Stimulated activated CD8-positive, alpha-beta memory T cell treated with anti-CD3 and anti-CD28 coated beads, Interleukin-2, amount 100 ng/mL, for 1 hour (primary cell): ENCODE data around the gene ASB18.

Experiments used
- DNase-seq, 2 donors: peaks; one replicate each; pipeline ENCODE4 v3.0.0-alpha.2; 2020; ENCODE audit warnings: low read depth in 2 of 2

The ASB18 gene

GRCh38 chr2:236173729-236174607 is 90.2 kb downstream of the ASB18 start:
- DNase-seq: no peak

- no peak for DNase-seq
Measured at GRCh38 chr2:236173036-236173728, 91.0 kb downstream of the ASB18 start.

GRCh38 chr2:236172255-236173035 is 91.8 kb downstream of the ASB18 start:
- DNase-seq: no peak

GRCh38 chr2:236171680-236172254 is 92.4 kb downstream of the ASB18 start:
- no peak for DNase-seq

- DNase-seq: no peak
Measured at GRCh38 chr2:236171181-236171679, 93.0 kb downstream of the ASB18 start.

GRCh38 chr2:236170590-236171165 is 93.5 kb downstream of the ASB18 start:
- no peak for DNase-seq

- no peak for DNase-seq
Measured at GRCh38 chr2:236169741-236170589, 94.2 kb downstream of the ASB18 start.

GRCh38 chr2:236169151-236169721 is 95.0 kb downstream of the ASB18 start:
- DNase-seq: no peak

- no peak for DNase-seq
Measured at GRCh38 chr2:236168110-236169080, 95.8 kb downstream of the ASB18 start, which contains the start of gene GBX2. Gene GBX2, minus strand, starts transcription at chr2:236168386. Its CDS starts 415 bp downstream, at chr2:236167971.

- no peak for DNase-seq
Measured at GRCh38 chr2:236167297-236168109, 96.7 kb downstream of the ASB18 start.

GRCh38 chr2:236166796-236167296 is 97.4 kb downstream of the ASB18 start:
- no peak for DNase-seq

- no peak for DNase-seq
Measured at GRCh38 chr2:236165842-236166795, 98.1 kb downstream of the ASB18 start.

GRCh38 chr2:236164925-236165841 is 99.0 kb downstream of the ASB18 start:
- DNase-seq: no peak

GRCh38 chr2:236164201-236164924 is 99.8 kb downstream of the ASB18 start:
- no peak for DNase-seq
